Stimulated activated CD4-positive, alpha-beta T cell treated with anti-CD3 and anti-CD28 coated beads, Interleukin-12 subunit alpha, Interleukin-12 subunit beta, amount 100 ng/mL, for 4 hours (primary cell): ENCODE measurements around the gene SIN3B.

Experiments
- DNase-seq: peaks from one replicate; pipeline ENCODE4 v3.0.0-alpha.2; 2020

Gene SIN3B

DNA sequence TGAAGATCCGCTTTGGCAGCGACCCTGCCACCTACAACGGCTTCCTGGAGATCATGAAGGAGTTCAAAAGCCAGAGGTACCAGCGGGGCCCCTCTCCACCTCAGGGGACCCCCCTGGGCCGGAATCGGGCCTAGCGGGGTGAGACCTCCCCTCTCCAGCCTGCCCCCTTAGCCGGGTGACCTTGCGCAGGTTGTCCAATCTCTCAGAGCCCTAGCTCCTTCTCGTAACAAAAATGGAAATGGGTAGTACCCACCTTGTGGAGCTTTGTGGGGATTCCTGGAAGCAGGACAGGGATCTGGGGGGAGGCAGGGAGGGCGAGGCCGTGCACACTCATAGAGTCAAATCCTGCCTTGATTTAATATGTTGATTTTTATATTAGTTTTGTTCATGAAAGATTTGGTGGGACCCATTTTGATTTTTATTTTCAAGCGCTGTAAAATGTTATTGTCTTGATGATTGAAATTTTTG is 658 bp downstream of the SIN3B start:
- DNase-seq, result no peak

GRCh38 chr19:16830679-16831078 is 1.5 kb downstream of the SIN3B start:
- DNase-seq, result no peak

- DNase-seq, result no peak
These were observed 2.3 kb downstream of the SIN3B start for GRCh38 chr19:16831531-16831930.

- DNase-seq, result no peak
These were observed 5.5 kb downstream of the SIN3B start for GRCh38 chr19:16834747-16835146.

GRCh38 chr19:16836115-16837034 is 7.2 kb downstream of the SIN3B start:
- no peak for DNase-seq

GRCh38 chr19:16837035-16837362 is 7.8 kb downstream of the SIN3B start:
- DNase-seq, result no peak

DNA sequence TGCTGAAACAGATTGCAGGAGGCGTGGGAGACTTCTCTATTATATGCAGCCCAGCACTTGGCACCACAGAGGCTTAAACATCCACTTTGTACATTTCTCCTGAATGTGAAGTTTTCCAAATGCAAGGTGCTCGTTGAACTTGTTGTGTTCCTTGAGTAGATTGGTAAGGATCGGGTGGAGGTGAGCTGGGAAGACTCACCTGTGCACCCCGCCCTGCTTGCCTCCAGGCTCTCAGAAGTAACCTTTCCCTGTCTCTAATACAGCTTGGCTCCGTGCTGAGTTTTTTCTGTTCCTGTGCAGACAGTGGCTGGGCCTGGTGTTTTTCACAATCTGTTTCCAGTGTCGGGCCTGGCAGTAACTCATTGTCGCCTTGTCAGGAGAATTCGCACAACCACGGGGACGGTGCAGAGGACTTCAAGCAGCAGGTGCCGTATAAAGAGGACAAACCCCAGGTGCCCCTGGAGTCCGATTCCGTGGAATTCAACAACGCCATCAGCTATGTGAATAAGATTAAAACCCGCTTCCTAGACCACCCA is 12.3 kb downstream of the SIN3B start:
- no peak for DNase-seq

DNA sequence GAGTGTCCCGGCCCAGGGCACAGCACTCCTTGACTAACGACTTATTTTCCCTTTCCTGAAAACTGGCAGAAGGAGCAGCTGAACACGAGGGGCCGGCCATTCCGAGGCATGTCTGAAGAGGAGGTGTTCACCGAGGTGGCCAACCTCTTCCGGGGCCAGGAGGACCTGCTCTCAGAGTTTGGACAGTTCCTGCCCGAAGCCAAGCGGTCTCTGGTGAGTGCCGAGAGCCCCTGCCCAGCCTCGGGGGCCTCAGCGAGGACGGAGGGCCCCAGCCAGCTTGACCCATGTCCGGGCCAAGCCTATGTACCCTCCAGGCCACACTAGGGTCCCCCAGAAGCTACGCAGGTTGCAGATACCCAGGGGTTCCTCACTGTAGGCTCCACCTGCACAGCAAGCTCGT is 17.7 kb downstream of the SIN3B start:
- no peak for DNase-seq

GRCh38 chr19:16847430-16847829 is 18.2 kb downstream of the SIN3B start:
- DNase-seq, result no peak

DNA sequence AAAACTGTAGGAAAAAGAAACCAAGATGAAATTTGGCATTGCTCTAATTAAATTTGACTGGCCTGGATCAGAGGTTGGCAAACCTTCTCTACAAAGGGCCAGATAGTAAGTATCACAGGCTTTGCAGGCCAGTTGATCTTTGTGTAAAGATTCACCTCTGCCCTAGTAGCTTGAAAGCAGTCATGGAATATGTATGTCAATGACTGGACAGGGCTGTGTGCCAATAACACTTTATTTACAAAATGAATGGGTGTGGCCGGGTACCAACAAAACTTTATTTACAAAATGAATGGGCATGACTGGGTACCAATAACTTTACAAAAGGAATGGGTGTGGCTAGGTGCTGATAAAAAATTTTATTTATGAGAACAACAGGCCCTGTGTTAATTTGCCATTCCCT is 20.0 kb downstream of the SIN3B start:
- no peak for DNase-seq

DNA sequence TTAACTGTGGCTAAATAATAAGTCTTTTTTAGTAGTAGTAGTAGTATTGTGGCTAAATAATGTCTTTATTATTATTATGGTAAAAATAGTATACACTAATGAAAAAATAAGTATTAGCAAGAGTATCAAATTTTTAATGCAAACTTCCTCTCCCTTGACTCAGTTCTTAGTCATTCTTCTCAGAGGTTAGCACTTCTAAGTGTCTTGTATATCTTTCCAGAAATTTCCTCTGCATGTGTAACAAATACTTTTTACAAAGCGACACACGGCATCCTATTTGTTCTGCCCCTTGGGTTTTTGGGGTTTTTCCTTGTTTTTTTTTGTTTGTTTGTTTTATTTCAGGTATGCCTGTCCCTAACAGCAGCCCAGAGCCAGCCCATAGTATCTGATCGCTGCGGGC is 20.9 kb downstream of the SIN3B start:
- DNase-seq, result no peak

- DNase-seq, result no peak
These were observed 22.0 kb downstream of the SIN3B start for GRCh38 chr19:16851031-16851712.

- no peak for DNase-seq
These were observed 23.9 kb downstream of the SIN3B start for GRCh38 chr19:16853066-16853465.

DNA sequence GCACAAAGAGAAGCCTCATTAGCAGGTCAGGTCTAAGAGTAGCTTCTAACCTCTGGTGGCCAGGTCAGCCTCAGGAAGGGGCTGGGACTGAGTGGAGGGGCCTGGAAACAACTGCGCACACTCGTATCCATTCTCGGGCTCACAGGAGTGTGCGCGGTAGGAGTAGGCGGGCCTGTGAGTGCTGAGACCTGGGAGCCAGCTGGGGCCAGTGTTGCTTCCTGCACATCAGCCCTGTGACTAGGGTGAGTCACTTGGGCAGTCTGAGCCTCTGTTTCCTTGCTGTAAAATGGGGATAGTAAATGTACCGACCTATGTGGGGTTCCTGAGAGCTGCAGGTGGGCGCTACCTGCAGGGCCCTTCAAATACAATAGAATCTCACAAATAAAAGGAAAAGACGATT is 26.9 kb downstream of the SIN3B start:
- DNase-seq, result no peak

DNA sequence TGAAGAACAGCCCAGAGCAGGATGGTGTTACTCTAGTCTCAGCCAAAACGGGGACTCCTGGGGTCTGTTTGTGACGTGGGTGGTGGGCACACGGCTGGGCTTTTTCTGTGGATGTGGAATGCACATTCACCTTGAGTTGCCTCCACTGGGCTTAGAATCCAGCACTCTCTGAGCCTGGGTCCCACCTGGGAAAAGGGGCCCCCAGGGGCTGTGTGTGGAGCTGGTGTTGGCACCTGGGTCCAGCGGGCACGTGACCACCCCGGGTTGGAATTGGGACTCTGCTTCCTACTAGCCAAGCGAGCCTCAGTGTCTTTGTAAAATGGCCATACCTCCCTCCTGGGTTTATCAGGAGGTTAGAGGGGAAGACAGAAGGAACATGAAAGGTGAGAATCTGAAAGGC is 30.4 kb downstream of the SIN3B start:
- no peak for DNase-seq

DNA sequence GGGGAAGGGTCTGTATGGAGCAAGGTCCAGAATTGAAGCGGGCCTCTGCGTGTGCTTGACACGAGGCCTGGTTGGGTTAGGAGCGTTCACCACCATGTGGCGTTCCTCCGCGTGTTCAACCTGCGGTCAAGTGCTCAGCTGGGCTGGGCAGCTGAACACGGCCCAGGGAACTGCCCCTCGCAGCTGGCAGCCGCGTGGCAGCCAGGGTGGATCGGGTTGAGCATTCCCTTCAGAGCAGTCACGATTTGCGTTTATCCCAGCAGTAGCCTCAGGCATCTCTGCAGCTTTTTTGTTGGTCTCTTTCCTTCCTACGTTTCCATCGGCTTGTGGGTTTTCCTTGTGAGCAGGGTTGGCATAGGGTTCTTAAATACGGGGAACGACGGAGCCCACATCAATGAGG is 30.9 kb downstream of the SIN3B start:
- no peak for DNase-seq

DNA sequence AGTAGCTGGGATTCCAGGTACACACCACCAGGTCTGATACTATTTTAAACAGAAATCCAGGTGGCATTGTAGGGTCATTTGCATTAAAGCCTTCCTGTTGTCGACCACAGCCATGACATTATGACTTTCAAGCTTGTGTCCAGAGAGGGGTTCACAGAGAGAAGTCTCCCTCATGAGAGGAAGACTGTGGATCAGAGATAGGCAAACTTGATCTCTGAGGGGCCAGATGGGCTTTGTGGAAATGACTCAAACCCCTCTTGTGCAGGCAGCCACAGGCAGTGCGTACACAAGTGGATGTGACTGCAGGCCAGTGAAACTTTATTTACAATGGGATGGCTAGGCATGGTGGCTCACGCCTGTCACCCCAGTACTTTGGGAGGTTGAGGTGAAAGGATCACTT is 31.8 kb downstream of the SIN3B start:
- DNase-seq, result no peak

DNA sequence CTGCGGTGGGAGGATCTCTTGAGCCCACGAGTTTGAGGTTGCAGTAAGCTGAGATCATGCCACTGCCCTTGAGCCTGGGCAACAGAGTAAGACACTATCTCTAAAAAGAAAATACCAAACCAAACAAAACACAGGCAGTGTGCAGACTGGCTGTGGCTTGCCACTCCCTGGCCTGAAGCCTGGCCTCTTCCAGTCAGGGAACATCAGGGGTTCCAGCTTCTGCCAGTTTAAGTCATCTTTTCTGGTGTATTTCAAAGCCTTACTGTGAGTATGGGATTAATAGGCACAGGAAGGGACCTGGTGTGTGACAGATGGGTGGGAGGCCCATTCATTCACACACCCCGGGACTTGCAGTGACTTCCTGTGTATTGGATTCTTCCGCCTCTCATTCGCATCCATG is 32.6 kb downstream of the SIN3B start:
- DNase-seq, result no peak

DNA sequence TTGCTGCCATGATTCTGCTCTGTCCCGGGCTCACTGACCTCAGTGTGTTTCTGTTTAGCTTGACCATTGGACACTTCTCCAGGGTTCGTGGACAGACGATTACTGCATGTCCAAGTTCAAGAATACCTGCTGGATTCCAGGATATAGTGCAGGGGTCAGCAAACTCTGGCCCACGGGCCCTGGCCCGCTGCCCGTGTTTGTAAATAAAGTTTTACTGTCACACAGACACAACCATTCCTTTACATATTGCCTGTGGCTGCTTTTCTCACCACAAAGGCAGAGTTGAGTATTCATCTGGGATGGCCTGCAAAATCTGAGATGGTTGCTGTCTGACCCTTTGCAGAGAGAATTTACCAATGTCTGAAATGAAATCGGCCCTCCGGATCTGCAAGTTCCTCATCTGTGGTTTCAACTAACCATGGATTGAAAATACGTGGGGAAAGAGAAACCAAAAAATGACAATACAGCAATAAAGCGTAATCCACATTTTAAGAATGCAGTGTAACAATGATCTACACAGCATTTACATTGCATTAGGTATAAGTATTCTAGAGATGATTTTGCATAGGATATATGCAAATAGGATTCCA is 33.7 kb downstream of the SIN3B start:
- DNase-seq, result no peak

DNA sequence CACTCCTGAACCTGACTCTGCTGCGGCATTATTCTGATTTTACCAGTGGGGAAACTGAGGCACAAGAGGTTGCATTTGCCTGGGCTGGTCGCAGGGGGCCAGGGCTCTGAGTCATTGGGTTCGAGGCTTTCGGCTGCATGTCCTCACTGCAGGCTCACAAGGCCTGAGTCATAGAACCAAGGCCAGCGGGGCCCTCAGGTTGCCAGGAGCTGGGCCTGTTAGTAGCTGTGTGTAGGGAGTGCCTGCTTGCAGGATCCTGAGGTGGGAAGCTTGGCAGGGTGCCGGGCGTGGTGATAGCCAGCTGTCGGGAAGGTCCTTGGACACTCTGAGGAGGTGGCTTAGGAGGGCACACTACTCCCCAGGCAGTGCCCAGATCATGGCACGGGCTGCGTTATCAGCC is 38.0 kb downstream of the SIN3B start:
- no peak for DNase-seq

DNA sequence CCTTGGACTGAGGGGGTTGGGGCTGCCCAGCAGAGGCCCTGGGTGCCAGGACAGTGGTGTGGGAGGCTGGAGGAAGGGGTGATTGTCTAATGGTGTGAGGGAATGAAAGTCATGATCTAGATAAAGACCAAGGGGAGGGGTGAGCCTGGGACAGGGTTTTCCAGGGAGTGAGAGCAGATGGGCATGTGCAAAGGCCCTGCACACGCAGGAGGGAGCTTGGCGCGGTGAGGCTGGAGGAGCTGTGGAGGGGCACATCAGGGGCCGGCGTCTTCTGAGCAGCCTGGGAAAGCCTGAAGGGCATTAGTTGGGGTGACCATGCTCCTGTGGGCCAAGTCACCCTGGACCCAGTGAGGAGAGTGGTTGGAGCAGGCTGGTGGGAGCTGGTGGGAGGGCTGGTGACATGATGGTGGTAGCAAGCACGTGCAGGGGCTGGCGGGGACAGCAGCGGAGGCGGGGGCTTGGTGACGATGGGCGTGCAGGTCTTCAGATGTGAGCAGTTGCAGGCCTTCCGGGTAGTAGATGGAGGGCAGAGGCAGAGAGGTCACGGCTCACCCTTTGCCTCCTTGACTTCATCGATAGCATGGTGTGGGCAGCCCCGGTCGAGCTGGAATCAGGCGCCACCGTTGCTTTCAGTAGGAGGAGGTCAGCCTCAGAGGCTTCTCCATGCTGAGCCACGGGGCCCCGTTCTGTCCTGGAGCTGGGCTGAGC is 39.4 kb downstream of the SIN3B start:
- no peak for DNase-seq

- no peak for DNase-seq
These were observed 40.3 kb downstream of the SIN3B start for GRCh38 chr19:16869331-16869972.

DNA sequence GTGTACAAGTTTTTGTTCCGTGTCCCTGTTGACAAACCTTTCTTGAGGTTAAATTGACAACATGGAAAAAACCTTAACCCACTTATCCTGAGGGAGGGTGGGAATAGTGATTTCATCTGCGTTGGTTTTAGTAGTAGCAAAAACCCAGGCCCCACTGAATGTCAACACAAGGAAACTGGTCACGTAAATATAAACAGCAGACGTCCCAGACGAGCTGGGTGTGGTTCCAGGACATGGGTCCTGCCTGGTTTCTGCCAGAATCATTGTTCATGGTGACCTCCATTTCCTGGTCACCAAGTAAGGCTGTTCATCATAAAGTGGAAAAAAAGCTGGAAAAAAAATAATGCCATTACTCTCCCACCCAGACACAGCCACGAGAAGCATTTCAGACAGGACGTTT is 42.7 kb downstream of the SIN3B start:
- DNase-seq, result no peak
